ENCODE data around the gene DENND4B.
"Not testable (repeated sequence)": the region's sequence is repeated elsewhere in the genome, so short reads cannot be mapped to it uniquely, and the experiment has no call there.

The DENND4B gene

DNA sequence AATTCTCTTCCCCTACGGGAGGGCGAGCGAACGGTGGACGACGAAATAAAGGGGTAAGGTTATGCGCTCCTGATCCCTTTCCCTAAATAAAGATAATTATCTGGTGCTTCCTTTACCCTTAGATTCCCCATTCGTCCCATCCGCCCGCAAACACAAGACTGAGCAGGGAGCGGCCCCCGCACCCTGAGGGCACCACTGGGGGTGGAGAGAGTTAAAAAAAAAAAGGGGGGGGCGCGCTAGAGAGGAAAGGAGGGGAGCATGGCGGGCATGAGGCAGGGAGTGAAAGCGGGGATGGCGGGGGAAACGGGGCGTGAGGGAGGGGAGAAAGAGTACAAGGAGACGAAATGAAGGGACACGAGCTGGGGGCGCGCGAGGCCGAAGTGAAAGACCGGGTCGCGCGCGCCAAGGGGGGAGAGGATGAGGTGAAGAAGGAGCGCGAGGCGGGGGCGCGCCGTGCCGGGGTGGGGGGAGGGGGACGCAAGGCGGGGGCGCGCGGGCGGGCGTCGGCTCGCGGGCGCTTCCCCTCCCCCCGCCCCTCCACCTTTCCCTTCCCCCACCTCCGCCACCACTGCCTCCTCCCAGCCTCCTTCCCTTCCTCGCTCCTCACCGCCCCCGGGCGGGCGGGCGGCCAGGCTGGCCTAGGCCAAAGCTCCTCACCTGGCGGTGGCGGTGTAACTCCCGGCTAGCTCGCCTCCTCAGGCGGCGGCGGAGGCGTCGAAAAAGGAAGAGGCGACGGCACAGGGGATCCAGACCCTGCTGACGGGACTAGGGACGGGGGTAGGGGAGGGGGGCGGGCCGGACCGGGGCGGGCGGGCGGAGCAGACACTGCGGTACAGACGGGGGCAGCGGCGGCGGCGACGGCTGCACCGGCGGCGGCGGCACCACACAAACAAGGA is 24.2 kb downstream of the DENND4B start:
- peak in 3 of 4 experiments; percentile 18 to 32 (median 19) for DNase-seq

GRCh38 chr1:153921803-153922075 is 24.8 kb downstream of the DENND4B start:
- DNase-seq, result no peak

DNA sequence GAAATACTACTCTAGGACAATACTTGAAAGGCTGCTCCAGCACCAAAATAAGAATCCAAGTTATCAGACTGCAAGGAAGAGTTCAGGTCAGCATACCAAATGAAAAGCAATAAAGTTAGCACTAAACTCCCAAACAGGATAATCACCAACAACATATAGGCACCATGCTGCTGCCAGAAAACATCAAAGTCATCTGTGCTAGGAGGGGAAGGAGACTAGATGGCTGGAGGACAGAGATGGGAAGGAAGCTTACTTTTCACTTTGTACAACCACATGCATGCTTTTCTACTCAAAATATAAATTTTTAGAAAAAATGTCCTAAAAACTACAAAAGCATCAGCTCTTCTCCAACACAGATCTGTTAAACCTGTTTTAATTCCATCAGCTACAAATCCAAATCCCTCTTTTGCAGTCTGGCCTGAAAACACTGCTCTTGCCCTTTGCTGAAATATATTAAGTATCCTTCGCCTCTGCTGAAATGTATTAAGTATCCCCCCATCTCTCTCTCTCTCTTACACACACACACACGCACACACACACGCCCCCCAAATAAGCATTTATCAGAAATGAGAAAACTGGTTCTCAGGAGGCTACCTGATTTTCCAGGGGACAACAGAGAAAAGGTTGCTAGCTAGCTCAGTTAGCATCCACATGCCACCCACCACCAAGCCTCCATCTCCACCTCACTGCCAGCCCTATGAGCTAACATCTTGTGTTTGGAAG is 25.3 kb downstream of the DENND4B start:
- no peak for DNase-seq

DNA sequence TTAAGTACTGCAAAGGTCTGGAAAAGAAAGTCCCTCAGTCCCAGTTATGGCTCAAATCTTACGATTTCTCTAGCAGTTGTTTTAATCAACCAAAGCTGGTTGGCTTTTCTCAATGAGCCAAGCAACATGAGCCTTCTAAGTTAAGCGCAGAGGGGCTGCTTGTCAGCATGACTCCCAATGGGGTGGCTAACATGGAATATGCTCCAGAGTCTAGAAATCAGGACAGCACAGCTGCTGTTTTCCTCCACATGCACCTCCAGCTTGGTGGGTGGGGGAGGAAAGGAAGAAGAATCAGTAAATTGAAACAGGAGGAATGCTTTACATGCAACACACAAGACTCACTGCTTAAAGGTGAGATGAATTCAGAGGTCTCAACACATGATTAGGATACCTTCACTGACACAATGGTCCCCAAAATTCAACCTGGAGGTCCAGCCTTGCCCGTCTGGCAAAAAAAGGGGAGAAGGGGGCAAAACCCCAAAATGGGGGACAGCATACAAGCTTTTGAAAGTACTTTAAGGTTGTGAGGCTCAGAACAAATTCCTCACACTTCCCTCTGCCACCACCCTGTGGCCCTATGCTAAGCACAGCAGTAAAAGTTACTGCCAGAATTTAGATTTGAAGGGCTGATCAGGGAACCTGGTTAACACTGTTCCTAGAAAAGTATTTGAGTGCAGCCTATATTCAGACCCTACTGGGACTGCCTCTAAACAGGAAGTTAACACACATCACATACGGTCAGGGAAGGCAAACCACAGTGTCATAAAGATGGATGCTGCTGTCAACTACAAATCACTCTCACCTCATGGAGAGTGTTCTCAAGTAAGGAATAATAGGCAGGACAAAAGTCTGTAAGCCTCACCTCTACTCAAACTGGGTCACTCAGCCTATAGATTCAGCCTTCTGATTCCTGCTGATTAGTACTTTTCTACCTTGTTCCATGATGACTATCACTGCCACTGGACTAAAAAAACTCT is 26.4 kb downstream of the DENND4B start:
- peak; percentile 25 to 50 (median 46) for DNase-seq

- DNase-seq, result no peak
Measured at GRCh38 chr1:153916297-153916696, 30.2 kb downstream of the DENND4B start.

GRCh38 chr1:153912349-153912748 is 34.2 kb downstream of the DENND4B start:
- DNase-seq, result no peak

DNA sequence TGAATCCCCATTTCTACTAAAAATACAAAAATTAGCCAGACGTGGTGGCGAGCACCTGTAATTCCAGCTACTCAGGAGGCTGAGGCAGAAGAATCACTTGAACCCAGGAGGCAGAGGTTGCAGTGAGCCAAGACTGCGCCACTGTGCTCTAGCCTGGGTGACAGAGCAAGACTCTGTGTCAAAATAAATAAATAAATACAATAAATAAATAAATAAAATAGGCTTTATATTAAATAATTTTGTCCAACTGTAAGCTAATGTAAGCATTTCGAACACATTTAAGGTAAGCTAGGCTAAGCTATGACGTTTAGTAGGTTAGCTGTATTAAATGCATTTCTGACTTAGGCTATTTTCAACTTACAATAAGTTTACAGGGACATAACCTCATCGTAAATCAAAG is 36.0 kb downstream of the DENND4B start:
- not testable (repeated sequence) for DNase-seq

DNA sequence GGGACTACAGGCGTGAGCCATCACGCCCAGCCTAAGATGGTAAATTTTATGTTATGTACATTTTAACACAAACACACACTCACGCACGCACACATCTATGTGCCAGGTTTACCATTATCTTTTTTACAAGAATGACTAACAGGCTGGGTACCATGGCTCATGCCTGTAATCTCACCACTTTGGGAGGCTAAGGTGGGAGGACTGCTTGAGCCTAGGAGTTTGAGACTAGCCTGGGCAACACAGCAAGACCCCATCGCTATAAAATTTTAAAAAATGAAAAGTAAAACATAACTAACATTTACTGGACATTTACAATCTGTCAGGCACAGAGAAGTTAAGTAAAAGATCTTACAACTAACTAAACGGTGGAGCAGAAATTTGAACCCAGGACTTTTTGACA is 38.4 kb downstream of the DENND4B start:
- DNase-seq, result no peak

DNA sequence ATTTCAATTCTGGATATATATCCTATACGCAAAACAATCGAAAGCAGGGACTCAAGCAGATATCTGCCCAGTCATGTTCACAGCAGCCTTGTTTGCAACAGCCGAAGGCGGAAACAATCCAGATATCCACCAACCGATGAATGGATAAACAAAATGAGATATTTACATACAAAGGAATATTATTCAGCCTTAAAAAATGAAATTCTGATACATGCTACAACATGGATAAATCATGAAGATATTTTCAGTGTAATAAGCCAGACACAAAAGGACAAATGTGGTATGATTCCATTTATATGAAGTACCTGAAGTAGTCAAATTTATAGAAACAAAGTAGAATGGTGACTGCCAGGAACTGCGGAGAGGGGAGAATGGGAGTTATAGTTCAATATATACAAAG is 39.4 kb downstream of the DENND4B start:
- DNase-seq, result no peak

DNA sequence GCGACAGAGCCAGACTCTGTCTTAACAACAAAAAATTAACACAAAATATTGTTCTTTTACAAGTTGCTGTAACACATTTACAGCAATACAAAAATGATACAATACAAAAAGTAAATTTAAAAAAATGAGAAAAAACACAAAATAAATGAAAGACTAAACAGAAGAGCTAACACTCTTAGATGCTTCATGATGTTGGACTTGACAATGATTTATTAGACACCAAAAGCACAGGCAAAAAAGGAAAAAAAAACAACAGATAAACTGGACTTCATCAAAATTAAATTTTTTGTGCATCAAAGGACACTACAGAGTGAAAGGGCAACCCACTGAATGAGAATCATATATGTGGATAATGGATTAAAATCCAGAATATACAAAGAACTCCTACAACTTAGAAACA is 40.1 kb downstream of the DENND4B start:
- DNase-seq, result no peak

DNA sequence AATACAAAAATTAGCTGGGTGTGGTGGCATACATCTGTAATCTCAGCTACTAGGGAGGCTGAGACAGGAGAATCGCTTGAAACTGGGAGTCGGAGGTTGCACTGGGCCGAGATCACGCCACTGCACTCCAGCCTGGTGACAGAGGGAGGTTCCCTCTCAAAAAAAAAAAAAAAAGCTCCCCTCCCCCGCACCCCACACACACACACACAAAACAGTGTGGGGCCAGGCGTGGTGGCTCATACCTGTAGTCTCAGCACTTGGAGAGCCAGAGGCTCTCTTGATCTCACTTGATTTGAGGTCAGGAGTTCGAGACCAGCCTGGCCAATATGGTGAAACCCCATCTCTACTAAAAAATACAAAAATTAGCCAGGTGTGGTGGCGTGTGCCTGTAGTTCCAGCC is 40.6 kb downstream of the DENND4B start:
- DNase-seq, result not testable (repeated sequence)

DNA sequence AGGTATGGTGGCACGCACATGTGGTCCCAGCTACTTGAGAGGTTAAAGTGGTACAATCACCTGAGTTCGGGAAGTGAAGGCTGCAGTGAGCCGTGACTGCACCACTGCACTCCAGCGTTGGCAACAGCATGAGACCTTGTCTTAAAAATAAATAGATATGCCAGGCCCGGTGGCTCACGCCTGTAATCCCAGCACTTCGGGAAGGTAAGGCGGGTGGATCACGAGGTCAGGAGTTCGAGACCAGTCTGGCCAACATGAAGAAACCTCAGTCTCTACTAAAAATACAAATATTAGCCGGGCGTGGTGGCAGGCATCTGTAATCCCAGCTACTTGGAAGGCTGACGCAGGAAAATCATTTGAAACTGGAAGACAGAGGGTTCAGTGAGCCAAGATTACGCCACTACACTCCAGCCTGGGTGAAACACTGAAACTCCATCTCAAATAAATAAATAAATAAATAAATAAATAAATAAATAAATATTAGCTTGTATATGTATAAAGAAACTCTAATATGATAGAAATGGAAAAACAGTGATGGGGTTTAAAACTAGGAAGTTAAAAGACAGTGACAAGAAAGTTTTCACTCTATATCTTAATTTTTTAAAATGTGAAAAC is 42.6 kb downstream of the DENND4B start:
- no peak for DNase-seq

GRCh38 chr1:153899509-153899908 is 47.0 kb downstream of the DENND4B start:
- DNase-seq, result no peak

DNA sequence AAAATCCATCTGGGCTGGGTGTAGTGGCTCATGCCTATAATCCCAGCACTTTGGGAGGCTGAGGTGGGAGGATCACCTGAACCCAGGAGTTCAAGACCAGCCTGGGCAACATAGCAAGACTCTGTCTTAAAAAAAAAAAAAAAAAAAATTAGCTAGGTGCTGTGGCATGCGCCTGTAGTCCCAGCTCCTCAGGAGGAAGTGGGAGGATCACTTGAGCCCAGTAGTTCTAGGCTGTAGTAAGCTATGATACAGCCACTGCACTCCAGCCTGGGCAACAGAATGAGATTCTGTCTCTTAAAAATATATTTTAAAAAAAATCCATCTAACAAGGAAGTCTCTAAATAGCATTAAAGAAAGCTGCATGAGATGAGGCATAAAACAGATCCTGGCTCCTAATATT is 50.7 kb downstream of the DENND4B start:
- DNase-seq, result not testable (repeated sequence)

GRCh38 chr1:153891042-153891441 is 55.5 kb downstream of the DENND4B start:
- not testable (repeated sequence) for DNase-seq

GRCh38 chr1:153888533-153888932 is 58.0 kb downstream of the DENND4B start:
- peak; percentile 13 to 46 (median 24) for DNase-seq

- no peak for DNase-seq
Measured at GRCh38 chr1:153886127-153886526, 60.4 kb downstream of the DENND4B start.

DNA sequence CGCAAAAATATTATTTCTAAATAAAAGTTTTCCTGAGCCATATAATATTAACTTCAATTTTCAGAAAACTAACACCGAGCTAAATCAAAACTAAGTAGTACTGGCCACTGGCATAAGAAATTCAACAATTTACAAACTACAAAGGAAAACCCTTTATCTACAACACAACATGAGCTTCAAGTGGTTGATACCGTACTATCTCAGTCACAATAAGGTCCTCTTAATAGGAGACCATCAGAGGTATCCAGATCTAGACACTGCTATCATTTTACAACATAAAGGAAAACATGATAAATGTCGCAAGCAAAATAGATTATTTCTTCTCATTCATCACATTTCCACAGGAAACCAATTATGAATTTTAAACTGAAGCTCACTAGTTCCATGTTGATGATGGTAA is 63.3 kb downstream of the DENND4B start:
- DNase-seq, result no peak

GRCh38 chr1:153882296-153882912 is 64.1 kb downstream of the DENND4B start:
- DNase-seq, result peak in 2 of 4 experiments; percentile 23 to 32

- DNase-seq, result no peak
Measured at GRCh38 chr1:153881751-153882150, 64.8 kb downstream of the DENND4B start.

- peak; percentile 90 to 94 (median 93) for DNase-seq
Measured at GRCh38 chr1:153880962-153881361, 65.6 kb downstream of the DENND4B start.

- no peak for DNase-seq
Measured at GRCh38 chr1:153880024-153880423, 66.5 kb downstream of the DENND4B start.

Measured in suppressor macrophage (primary cell).